ENCODE measurements around the gene NUP88.

GRCh38 chr17:5344914-5345313 lies 74.5 kb downstream of the NUP88 start:
- TF ChIP-seq CTCF (IDR thresholded peaks at IDR 0.05; ENCODE audit: poor library complexity, severe bottlenecking) (no peak), RAD21 (conservative IDR thresholded peaks at IDR 0.05) (no peak), REST (IDR thresholded peaks at IDR 0.05; ENCODE audit: borderline replicate concordance) (no peak), EZH2 (IDR thresholded peaks at IDR 0.05; ENCODE audit: borderline replicate concordance, insufficient read depth, low read length, poor library complexity, severe bottlenecking) (no peak), MXI1 (conservative IDR thresholded peaks at IDR 0.05; ENCODE audit: poor library complexity, severe bottlenecking) (no peak)
